NB4 (cell line): ENCODE measurements around the gene FBXO7.

Experiments used
- DNase-seq: peaks from one replicate; pipeline ENCODE4 v3.0.0; 2010; ENCODE audit warnings: low read depth
- H3K4me3 ChIP-seq: one replicate; pipeline ENCODE4 v1.5.1; 2011; ENCODE audit warnings: mild to moderate bottlenecking, low read depth, low read length, moderate library complexity
- MYC ChIP-seq: IDR thresholded peaks from 2 replicates; pipeline ENCODE4 v1.6.1; 2011; ENCODE audit warnings: low read depth, low read length
- POLR2A ChIP-seq: IDR thresholded peaks from 2 replicates; pipeline ENCODE4 v1.6.1; 2011; ENCODE audit warnings: mild to moderate bottlenecking; ENCODE audit not compliant: insufficient read length; ENCODE audit errors: extremely low read depth
- TF ChIP-seq, protein P1 (sequence below): IDR thresholded peaks from 2 replicates; pipeline ENCODE4 v1.6.1; 2011; ENCODE audit warnings: low read depth, low read length
- TF ChIP-seq, protein P2 (sequence below): IDR thresholded peaks from one replicate; pipeline ENCODE4 v1.5.1; 2012; ENCODE audit warnings: low read depth, low read length

FBXO7 gene

DNA sequence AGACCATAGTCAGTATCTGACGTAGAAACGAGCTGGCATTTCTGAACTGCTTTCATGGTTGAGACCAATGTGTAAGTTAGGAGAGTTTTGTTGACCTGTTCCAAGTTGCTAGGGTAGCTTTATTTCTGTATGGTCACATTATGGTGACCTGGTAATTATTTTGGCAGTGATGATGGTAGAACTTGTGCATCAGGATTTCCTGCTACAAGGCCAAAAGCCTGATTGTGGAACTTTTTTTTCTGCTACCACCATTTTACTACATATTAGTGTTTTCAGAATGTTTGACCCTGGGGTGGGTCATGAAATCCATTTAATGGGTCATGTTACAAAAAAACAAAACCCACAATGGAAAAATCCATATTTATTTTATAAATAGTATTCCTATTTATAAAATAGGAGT is 18.9 kb downstream of the FBXO7 start:
- no peak for TF ChIP-seq POLR2A
- TF ChIP-seq, protein P1, sequence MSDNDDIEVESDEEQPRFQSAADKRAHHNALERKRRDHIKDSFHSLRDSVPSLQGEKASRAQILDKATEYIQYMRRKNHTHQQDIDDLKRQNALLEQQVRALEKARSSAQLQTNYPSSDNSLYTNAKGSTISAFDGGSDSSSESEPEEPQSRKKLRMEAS: no peak
- TF ChIP-seq, protein P2, sequence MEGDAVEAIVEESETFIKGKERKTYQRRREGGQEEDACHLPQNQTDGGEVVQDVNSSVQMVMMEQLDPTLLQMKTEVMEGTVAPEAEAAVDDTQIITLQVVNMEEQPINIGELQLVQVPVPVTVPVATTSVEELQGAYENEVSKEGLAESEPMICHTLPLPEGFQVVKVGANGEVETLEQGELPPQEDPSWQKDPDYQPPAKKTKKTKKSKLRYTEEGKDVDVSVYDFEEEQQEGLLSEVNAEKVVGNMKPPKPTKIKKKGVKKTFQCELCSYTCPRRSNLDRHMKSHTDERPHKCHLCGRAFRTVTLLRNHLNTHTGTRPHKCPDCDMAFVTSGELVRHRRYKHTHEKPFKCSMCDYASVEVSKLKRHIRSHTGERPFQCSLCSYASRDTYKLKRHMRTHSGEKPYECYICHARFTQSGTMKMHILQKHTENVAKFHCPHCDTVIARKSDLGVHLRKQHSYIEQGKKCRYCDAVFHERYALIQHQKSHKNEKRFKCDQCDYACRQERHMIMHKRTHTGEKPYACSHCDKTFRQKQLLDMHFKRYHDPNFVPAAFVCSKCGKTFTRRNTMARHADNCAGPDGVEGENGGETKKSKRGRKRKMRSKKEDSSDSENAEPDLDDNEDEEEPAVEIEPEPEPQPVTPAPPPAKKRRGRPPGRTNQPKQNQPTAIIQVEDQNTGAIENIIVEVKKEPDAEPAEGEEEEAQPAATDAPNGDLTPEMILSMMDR: no peak
- TF ChIP-seq MYC: no peak
- DNase-seq: no peak
- H3K4me3 ChIP-seq: no peak overlapping the region

DNA sequence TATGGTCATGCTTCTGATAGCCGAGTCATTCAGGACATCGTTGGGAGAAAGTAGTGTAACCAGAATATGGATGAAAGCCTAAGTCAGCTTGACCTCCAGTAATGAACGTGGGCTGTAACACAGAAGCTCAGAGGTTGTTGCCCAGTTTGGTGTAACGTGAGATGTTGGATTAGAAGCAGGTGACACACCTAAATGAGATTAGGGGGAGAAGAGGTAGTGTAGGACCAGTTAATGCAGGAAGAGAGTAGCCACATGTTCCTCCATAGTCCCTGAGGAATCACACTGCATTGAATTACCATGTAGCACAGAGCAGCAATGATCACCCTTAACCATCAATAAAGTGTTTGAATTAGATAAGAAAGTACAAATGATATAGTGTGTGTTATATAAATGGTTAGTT is 20.4 kb downstream of the FBXO7 start:
- DNase-seq: no peak
- TF ChIP-seq MYC (no peak), POLR2A (no peak)
- TF ChIP-seq, protein P2: no peak
- TF ChIP-seq, protein P1: no peak
- H3K4me3 ChIP-seq: no peak overlapping the region

DNA sequence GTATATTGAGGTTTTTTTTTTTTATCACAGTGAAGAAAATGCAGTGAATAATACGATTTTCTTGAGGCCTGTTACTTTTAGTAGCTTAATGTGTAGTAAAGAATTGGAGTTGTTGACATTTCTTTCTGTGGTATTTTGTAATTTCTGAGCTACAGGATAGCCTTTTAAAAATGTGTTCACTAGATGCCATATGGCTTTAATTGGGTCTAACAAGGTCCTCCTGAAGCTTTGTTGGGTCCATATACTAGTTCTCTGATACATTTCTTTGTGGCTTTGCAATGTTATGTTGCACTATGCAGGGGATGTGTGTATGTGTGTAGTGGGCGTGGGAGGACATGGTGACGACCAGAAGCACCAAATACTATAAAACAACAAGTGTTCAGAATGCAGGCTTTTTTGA is 25.1 kb downstream of the FBXO7 start:
- TF ChIP-seq MYC (no peak), POLR2A (no peak)
- TF ChIP-seq, protein P2: no peak
- TF ChIP-seq, protein P1: no peak
- H3K4me3 ChIP-seq: no peak overlapping the region
- DNase-seq: no peak

DNA sequence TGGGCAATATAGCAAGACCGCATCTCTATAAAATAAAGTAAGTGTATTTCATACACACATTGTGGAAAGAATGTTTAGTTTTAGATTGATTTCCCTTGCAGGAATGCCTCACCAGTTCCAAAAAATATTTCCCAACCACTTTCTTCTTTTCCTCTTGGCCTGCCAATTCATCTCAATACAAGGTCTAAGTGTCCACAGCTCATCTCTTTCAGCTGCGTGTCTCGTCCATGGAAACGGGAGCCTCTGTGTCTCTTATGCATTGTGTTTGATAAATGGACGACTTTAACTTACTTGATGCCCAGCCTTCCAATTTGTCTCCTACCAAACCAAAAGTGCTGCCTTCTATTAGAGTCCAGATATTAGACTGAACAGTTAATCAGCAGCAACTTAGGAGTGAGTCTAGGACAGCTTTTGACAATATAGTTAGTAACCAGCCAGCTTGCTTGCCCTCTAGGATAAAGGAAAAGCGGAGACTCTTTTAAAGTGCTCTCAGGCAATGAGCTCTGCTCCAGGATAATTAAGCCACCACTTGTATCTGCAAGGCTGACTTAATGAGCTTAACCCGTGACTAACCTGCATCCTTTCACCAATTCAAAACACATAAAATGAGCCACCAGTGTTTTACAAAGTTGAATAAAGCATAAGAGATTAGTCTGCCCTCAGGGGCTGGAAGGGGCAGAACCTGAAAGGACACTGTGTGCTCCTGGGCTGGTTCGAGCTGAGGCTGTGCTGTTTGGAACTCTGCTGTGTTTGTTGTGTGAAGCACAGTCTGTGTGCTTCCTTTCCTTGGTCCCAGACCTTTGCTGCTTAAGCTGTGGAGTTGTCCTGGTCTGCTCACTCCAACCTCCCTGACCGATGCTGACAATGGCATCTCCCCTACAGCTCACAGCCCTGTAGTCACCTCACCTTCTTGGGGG is 27.5 kb downstream of the FBXO7 start:
- H3K4me3 ChIP-seq: no peak overlapping the region
- no peak for TF ChIP-seq MYC
- no peak for TF ChIP-seq POLR2A
- TF ChIP-seq, protein P2: no peak
- TF ChIP-seq, protein P1: no peak
- no peak for DNase-seq

DNA sequence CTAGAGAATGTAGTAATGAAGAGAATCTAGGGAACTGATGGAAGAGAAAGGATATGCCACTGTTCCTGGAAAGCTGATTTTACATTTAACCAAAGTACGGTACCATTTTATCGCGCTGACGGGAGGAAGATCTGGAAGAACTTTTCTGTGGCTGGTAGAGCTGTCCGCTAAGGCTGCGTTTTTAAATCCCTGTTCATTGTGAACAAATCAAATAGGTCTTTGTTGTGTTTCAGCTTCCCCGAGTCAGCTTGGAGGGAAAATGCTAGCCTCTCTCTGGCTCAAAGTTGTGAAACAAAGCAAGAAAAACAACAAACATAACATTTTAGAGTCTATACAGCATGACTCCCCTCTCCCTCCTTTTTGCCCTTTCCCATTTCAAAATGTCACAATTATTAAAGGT is 34.4 kb downstream of the FBXO7 start:
- no peak overlapping the region for H3K4me3 ChIP-seq
- TF ChIP-seq, protein P2: no peak
- no peak for TF ChIP-seq MYC
- no peak for TF ChIP-seq POLR2A
- TF ChIP-seq, protein P1: no peak

More for the DNA sequence above, 34.4 kb downstream of the FBXO7 start:
- DNase-seq: no peak
